ENCODE results near the gene PPIG. TPM values are rescaled to one million over a fixed set of nuclear protein-coding genes. Genes with fewer than 3 reads are reported as not detected.

Gene PPIG
- total RNA-seq, 1 experiment from 2014 or later: 66.2 TPM

- H3K36me3 Mint-ChIP-seq (ENCODE audit: insufficient read depth in 1 of 3, low read depth in 3 of 3): peaks cover 8 to 17% (median 16%) of the 10 kb centered on the region in 3 experiments; a peak in 6 of 7 replicates
- Histone ChIP-seq H4K8ac (replicated peaks; ENCODE audit: insufficient read length, low read depth, low read length) (no peak overlapping the region), H3K4me1 (ENCODE audit: insufficient read depth, low read length) (no peaks in the 10 kb centered on the region), H3K14ac (ENCODE audit: insufficient read depth, low read length) (no peak overlapping the region), H2BK12ac (ENCODE audit: insufficient read length, low read depth, low read length) (no peak overlapping the region), H3K9ac (ENCODE audit: extremely low read depth, insufficient read length, low read length) (no peak overlapping the region), H3K79me1 (ENCODE audit: insufficient read depth, low read depth, low read length, poor library complexity, severe bottlenecking) (no peaks in the 10 kb centered on the region), H2BK5ac (ENCODE audit: insufficient read length, low read length) (no peak overlapping the region), H3K23ac (ENCODE audit: insufficient read length, low read depth, low read length) (no peak overlapping the region), H3K18ac (ENCODE audit: insufficient read length, low read depth, low read length) (no peak overlapping the region), H3T11ph (ENCODE audit: low read length) (no peak overlapping the region), H3K56ac (ENCODE audit: insufficient read length, low read depth, low read length) (no peak overlapping the region), H2AFZ (ENCODE audit: low read length) (no peak overlapping the region), H3K4ac (ENCODE audit: low read depth, low read length) (no peak overlapping the region), H3K79me2 (ENCODE audit: insufficient read depth, low read length) (no peaks in the 10 kb centered on the region), H3K9me3 (ENCODE audit: control insufficient read depth, low read depth, low read length) (no peaks in the 10 kb centered on the region), H4K5ac (ENCODE audit: insufficient read length, low read depth, low read length) (no peak overlapping the region), H3K23me2 (ENCODE audit: insufficient read length, low read depth, low read length, poor library complexity, severe bottlenecking) (no peaks in the 10 kb centered on the region), H4K91ac (ENCODE audit: insufficient read length, low read depth, low read length) (no peak overlapping the region), H3K4me2 (ENCODE audit: insufficient read depth, insufficient read length, low read length) (no peak overlapping the region), H2BK15ac (ENCODE audit: low read depth, low read length) (no peak overlapping the region), H3K27ac (ENCODE audit: insufficient read length, low read depth, low read length) (no peak overlapping the region), H3K27me3 (ENCODE audit: insufficient read depth, low read length) (no peaks in the 10 kb centered on the region), H2AK5ac (ENCODE audit: insufficient read length, low read length) (no peak overlapping the region), H2BK20ac (ENCODE audit: low read depth, low read length, poor library complexity, severe bottlenecking) (no peak overlapping the region), H2BK120ac (ENCODE audit: low read depth, low read length, poor library complexity, severe bottlenecking) (no peak overlapping the region), H4K20me1 (ENCODE audit: control insufficient read depth, insufficient read depth, insufficient read length) (no peaks in the 10 kb centered on the region)
- no peak for TF ChIP-seq CTCF (conservative IDR thresholded peaks at IDR 0.05)
- no peaks in the 10 kb centered on the region for H3K9me3 Mint-ChIP-seq
- no peak for DNase-seq
- H3K27me3 Mint-ChIP-seq (ENCODE audit: low read depth): no peaks in the 10 kb centered on the region
- no peak overlapping the region for H3K4me3 Mint-ChIP-seq
- H3K4me1 Mint-ChIP-seq: no peaks in the 10 kb centered on the region
- no peak overlapping the region for H3K27ac Mint-ChIP-seq
- WGBS (ENCODE audit: extremely low coverage, insufficient read length, low lambda C conversion rate): no CpG with 5 or more reads among the region's 8 CpGs
Observed at GRCh38 chr2:169636440-169637097, 52.4 kb downstream of the PPIG start.
